HG02852 (cell line): Measurements from ENCODE around the gene SLC16A9.
"Not testable (repeated sequence)": the region's sequence is repeated elsewhere in the genome, so short reads cannot be mapped to it uniquely, and the experiment has no call there.

Experiments
- ATAC-seq: cut with Tn5 transposase; IDR thresholded peaks from one replicate; pipeline ENCODE4 v1.9.1; 2021; ENCODE audit warnings: mild to moderate bottlenecking, moderate library complexity; ENCODE audit not compliant: unreplicated experiment

The SLC16A9 gene

GRCh38 chr10:59677253-59677831, 32.3 kb downstream of the SLC16A9 start:
- peak; percentile 31 for ATAC-seq

GRCh38 chr10:59675812-59676211, 33.8 kb downstream of the SLC16A9 start:
- no peak for ATAC-seq

GRCh38 chr10:59674215-59674836, 35.3 kb downstream of the SLC16A9 start:
- no peak for ATAC-seq

GRCh38 chr10:59672150-59672875, 37.3 kb downstream of the SLC16A9 start:
- peak; percentile 71 for ATAC-seq

GRCh38 chr10:59670269-59670668, 39.4 kb downstream of the SLC16A9 start:
- ATAC-seq = no peak

- ATAC-seq = no peak
Measured at GRCh38 chr10:59668096-59668495, 41.6 kb downstream of the SLC16A9 start.

- no peak for ATAC-seq
Measured at GRCh38 chr10:59666310-59666709, 43.3 kb downstream of the SLC16A9 start.

GRCh38 chr10:59663213-59663612, 46.4 kb downstream of the SLC16A9 start:
- not testable (repeated sequence) for ATAC-seq

GRCh38 chr10:59657724-59658123, 51.9 kb downstream of the SLC16A9 start:
- no peak for ATAC-seq

- no peak for ATAC-seq
Measured at GRCh38 chr10:59655309-59655708, 54.3 kb downstream of the SLC16A9 start.

- ATAC-seq = no peak
Measured at GRCh38 chr10:59654007-59654406, 55.6 kb downstream of the SLC16A9 start.

GRCh38 chr10:59651902-59652301, 57.7 kb downstream of the SLC16A9 start:
- ATAC-seq = no peak

GRCh38 chr10:59649606-59650346, 59.9 kb downstream of the SLC16A9 start:
- ATAC-seq = no peak

- no peak for ATAC-seq
Measured at GRCh38 chr10:59648711-59649201, 60.9 kb downstream of the SLC16A9 start.

- ATAC-seq = no peak
Measured at GRCh38 chr10:59644841-59645240, 64.8 kb downstream of the SLC16A9 start.

GRCh38 chr10:59641688-59642087, 68.0 kb downstream of the SLC16A9 start:
- ATAC-seq = not testable (repeated sequence)

GRCh38 chr10:59635502-59636290, 74.0 kb downstream of the SLC16A9 start:
- no peak for ATAC-seq

GRCh38 chr10:59634102-59634501, 75.5 kb downstream of the SLC16A9 start:
- ATAC-seq = no peak

GRCh38 chr10:59633063-59633462, 76.6 kb downstream of the SLC16A9 start:
- no peak for ATAC-seq
